HepG2 (cell line): ENCODE measurements around the gene AFAP1. TPM values are rescaled to one million over a fixed set of nuclear protein-coding genes. Genes with fewer than 3 reads are reported as not detected.

Experiments
- ATAC-seq: fragments of 200-7000 bp; cut with Tn5 transposase; 3 replicates; pipeline ENCODE4 v1.9.1; 2020; ENCODE audit warnings: mild to moderate bottlenecking, moderate library complexity
- BruUV-seq: library from RNA; stranded (reverse); fragments of 400-500 nt; replicated peaks from 2 replicates; lab custom pipeline; 2021; lab: Mats Ljungman, UMichigan
- CTCF ChIA-PET: fragments of 300-600 bp; formaldehyde crosslinking; extraction: SDS; loops from one replicate; lab custom pipeline; 2021; ENCODE audit warnings: low total read pairs, inconsistent platforms, low intra/inter-chr PET ratio; lab: Yijun Ruan, JAX
- POLR2A ChIA-PET: fragments of 350-600 bp; sonication (Branson Sonifier 250); formaldehyde crosslinking; loops from one replicate; lab custom pipeline; 2020; ENCODE audit warnings: antibody characterized with exemption, inconsistent platforms; lab: Yijun Ruan, JAX
- DNase-seq: peaks from one replicate; pipeline ENCODE4 v3.0.0-alpha.2; 2015; ENCODE audit warnings: low spot score
- FAIRE-seq: peaks from 3 replicates; lab custom pipeline; 2011; peaks lifted over from hg19 to GRCh38; lab: Jason Lieb, UNC
- H2AFZ ChIP-seq: one replicate; pipeline ENCODE4 v1.6.1; 2011; ENCODE audit warnings: low read length, inconsistent platforms
- H3K27ac ChIP-seq: fragments of 300-600 bp; 3 replicates; pipeline ENCODE4 v1.8.0; 2011; ENCODE audit warnings: mixed run types, mild to moderate bottlenecking, mixed read lengths, low read length, inconsistent platforms; ENCODE audit not compliant: insufficient read depth; ENCODE audit errors: extremely low read length
- H3K27me3 ChIP-seq, 2 experiments: fragments of 200-600 bp in 1 of 2; 2 replicates in 1 of 2; 3 replicates in 1 of 2; pipeline versions ENCODE4 v1.6.0 to v1.8.0; 2011; ENCODE audit warnings: low read length in 2 of 2, mild to moderate bottlenecking in 2 of 2, moderate library complexity in 2 of 2, inconsistent platforms in 1 of 2; ENCODE audit not compliant: insufficient read depth in 2 of 2, control insufficient read depth in 1 of 2
- H3K36me3 ChIP-seq, 2 experiments: fragments of 200-600 bp in 1 of 2; replicated peaks in 1 of 2; 2 replicates in 1 of 2; 3 replicates in 1 of 2; pipeline versions ENCODE4 v1.5.1 to v1.8.0; 2011; ENCODE audit warnings: low read length in 2 of 2, inconsistent platforms in 1 of 2; ENCODE audit not compliant: insufficient read depth in 2 of 2, control insufficient read depth in 1 of 2
- H3K4me1 ChIP-seq: 2 replicates; pipeline ENCODE4 v1.5.1; 2012; ENCODE audit warnings: low read length, inconsistent platforms; ENCODE audit not compliant: insufficient read depth
- H3K4me2 ChIP-seq: 2 replicates; pipeline ENCODE4 v1.6.0; 2011; ENCODE audit warnings: low read depth, low read length, inconsistent platforms
- H3K4me3 ChIP-seq, 3 experiments: fragments of 200-600 bp in 1 of 3; sonication (generic), shearing (Covaris generic) in 1 of 3; replicated peaks in 1 of 3; 2 replicates each; pipeline ENCODE4 v1.5.1; 2011 to 2016; ENCODE audit warnings: low read length in 3 of 3, inconsistent platforms in 2 of 3, low read depth in 2 of 3, mild to moderate bottlenecking in 2 of 3, control low read depth in 1 of 3, mixed read lengths in 1 of 3; ENCODE audit not compliant: insufficient read depth in 1 of 3
- H3K79me2 ChIP-seq: one replicate; pipeline ENCODE4 v1.6.1; 2011; ENCODE audit warnings: low read length, inconsistent platforms; ENCODE audit not compliant: insufficient read depth
- H3K9ac ChIP-seq: 2 replicates; pipeline ENCODE4 v1.6.0; 2011; ENCODE audit warnings: mild to moderate bottlenecking, low read depth, low read length, inconsistent platforms; ENCODE audit not compliant: insufficient read depth
- H3K9me3 ChIP-seq: 2 replicates; pipeline ENCODE4 v1.5.1; 2012; ENCODE audit warnings: mild to moderate bottlenecking, low read length
- H4K20me1 ChIP-seq: 2 replicates; pipeline ENCODE4 v1.6.0; 2011; ENCODE audit warnings: inconsistent platforms, mild to moderate bottlenecking, low read length, moderate library complexity; ENCODE audit not compliant: insufficient read depth
- NR2F2 ChIP-seq: IDR thresholded peaks from 2 replicates; pipeline ENCODE4 v1.6.1; 2012; ENCODE audit warnings: low read depth, inconsistent platforms, borderline replicate concordance
- ZFP62 ChIP-seq: sonication (generic); formaldehyde crosslinking; IDR thresholded peaks from 2 replicates; pipeline ENCODE4 v1.4.0; 2020; ENCODE audit warnings: missing genetic modification reagents
- ZSCAN30 ChIP-seq: sonication (generic); formaldehyde crosslinking; IDR thresholded peaks from 2 replicates; pipeline ENCODE4 v1.5.0; 2020; ENCODE audit warnings: mild to moderate bottlenecking, missing genetic modification reagents
- WGBS: methylation state at CpG from one replicate; pipeline ENCODE4 v1.1.6; 2017; ENCODE audit warnings: low lambda C conversion rate; 5-methylcytosine and 5-hydroxymethylcytosine counted together
- in situ Hi-C: cut with HindIII; loops from 2 replicates; pipeline ENCODE4 v1.10.0; 2017; ENCODE audit warnings: low pct_unique_long_range_greater_than_20kb; ENCODE audit not compliant: extremely low pct_ligation_motif_present
- intact Hi-C: fragments of 100-400 bp; cut with micrococcal nuclease; formaldehyde crosslinking; loops from one replicate; pipeline ENCODE4 v1.10.0; 2022; ENCODE audit not compliant: unreplicated experiment
- polyA plus RNA-seq, 8 experiments: library from polyadenylated mRNA; depleted of rRNA in 3 of 8; stranded (reverse) in 7 of 8; unstranded in 1 of 8; fragments of >200 nt; fragmentation: Illumina TruSeq in 4 of 8; extraction: Trizol in 4 of 8; gene quantifications; 2 replicates each; pipeline versions ENCODE4 v1.2.1 to v1.2.3, GENCODE V29; 2011 to 2016; ENCODE audit warnings: low read depth in 4 of 8, missing spikeins in 1 of 8, mixed read lengths in 1 of 8; ENCODE audit not compliant: insufficient read depth in 1 of 8
- total RNA-seq, 5 experiments: library from RNA; depleted of rRNA; stranded (reverse); fragments of >200 nt; fragmentation: Illumina TruSeq; extraction: Trizol; gene quantifications; 2 replicates each; pipeline ENCODE4 v1.2.3, GENCODE V29; 2016; ENCODE audit warnings: low read depth in 1 of 5
- TF ChIP-seq, protein P1 (sequence below): sonication (generic); formaldehyde crosslinking; IDR thresholded peaks from 2 replicates; pipeline ENCODE4 v1.5.0; 2020; ENCODE audit warnings: mild to moderate bottlenecking, low read depth, missing genetic modification reagents, borderline replicate concordance
- TF ChIP-seq, protein P2 (sequence below): sonication (generic); formaldehyde crosslinking; IDR thresholded peaks from 2 replicates; pipeline ENCODE4 v1.9.0; 2021; ENCODE audit warnings: mild to moderate bottlenecking, missing genetic modification reagents
- TF ChIP-seq, protein P3 (sequence below): sonication (generic); formaldehyde crosslinking; IDR thresholded peaks from 2 replicates; pipeline ENCODE4 v1.4.0; 2020; ENCODE audit warnings: mild to moderate bottlenecking, missing genetic modification reagents, borderline replicate concordance
- TF ChIP-seq, protein P4 (sequence below): sonication (generic); formaldehyde crosslinking; conservative IDR thresholded peaks from 2 replicates; pipeline ENCODE4 v1.4.0; 2020; ENCODE audit warnings: missing genetic modification reagents

Gene AFAP1
- total and polyA plus RNA-seq, 2 of the 13 experiments (the other 11 are each of a cell fraction or from before 2014, with no cell fraction given), result 2.5 TPM

DNA sequence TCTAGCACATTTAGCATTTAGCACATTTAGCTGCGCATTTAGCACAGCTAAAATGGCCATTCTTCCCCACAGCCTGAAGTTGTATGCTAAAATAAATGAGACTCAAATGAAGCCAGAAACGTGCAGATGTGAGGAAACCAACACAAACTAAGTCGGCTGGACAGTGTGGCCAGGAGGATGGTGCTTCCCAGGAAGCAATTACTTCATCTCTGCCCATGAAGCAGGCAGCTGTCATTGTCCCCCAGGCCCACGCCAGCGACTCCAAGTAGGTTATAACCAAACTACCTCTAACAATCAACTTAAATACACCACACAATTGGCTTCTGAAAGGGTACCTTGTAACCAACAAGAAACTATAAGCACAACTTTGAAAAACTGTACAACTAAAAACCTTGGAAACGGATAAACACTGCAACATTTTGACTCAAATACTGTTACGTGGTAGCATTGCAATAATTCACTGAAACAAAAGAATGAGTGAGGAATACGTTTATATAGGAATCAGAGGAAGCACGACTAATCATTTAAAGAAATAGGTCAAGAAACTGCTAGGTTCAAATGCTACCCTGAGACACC, 39.2 kb downstream of the AFAP1 start (continued):
- TF ChIP-seq, protein P1, sequence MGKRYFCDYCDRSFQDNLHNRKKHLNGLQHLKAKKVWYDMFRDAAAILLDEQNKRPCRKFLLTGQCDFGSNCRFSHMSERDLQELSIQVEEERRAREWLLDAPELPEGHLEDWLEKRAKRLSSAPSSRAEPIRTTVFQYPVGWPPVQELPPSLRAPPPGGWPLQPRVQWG (CRISPR knock-in tag), result no peak
- TF ChIP-seq, protein P2, sequence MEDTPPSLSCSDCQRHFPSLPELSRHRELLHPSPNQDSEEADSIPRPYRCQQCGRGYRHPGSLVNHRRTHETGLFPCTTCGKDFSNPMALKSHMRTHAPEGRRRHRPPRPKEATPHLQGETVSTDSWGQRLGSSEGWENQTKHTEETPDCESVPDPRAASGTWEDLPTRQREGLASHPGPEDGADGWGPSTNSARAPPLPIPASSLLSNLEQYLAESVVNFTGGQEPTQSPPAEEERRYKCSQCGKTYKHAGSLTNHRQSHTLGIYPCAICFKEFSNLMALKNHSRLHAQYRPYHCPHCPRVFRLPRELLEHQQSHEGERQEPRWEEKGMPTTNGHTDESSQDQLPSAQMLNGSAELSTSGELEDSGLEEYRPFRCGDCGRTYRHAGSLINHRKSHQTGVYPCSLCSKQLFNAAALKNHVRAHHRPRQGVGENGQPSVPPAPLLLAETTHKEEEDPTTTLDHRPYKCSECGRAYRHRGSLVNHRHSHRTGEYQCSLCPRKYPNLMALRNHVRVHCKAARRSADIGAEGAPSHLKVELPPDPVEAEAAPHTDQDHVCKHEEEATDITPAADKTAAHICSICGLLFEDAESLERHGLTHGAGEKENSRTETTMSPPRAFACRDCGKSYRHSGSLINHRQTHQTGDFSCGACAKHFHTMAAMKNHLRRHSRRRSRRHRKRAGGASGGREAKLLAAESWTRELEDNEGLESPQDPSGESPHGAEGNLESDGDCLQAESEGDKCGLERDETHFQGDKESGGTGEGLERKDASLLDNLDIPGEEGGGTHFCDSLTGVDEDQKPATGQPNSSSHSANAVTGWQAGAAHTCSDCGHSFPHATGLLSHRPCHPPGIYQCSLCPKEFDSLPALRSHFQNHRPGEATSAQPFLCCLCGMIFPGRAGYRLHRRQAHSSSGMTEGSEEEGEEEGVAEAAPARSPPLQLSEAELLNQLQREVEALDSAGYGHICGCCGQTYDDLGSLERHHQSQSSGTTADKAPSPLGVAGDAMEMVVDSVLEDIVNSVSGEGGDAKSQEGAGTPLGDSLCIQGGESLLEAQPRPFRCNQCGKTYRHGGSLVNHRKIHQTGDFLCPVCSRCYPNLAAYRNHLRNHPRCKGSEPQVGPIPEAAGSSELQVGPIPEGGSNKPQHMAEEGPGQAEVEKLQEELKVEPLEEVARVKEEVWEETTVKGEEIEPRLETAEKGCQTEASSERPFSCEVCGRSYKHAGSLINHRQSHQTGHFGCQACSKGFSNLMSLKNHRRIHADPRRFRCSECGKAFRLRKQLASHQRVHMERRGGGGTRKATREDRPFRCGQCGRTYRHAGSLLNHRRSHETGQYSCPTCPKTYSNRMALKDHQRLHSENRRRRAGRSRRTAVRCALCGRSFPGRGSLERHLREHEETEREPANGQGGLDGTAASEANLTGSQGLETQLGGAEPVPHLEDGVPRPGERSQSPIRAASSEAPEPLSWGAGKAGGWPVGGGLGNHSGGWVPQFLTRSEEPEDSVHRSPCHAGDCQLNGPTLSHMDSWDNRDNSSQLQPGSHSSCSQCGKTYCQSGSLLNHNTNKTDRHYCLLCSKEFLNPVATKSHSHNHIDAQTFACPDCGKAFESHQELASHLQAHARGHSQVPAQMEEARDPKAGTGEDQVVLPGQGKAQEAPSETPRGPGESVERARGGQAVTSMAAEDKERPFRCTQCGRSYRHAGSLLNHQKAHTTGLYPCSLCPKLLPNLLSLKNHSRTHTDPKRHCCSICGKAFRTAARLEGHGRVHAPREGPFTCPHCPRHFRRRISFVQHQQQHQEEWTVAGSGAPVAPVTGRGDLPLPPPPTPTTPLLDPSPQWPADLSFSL (CRISPR knock-in tag), result no peak

DNA sequence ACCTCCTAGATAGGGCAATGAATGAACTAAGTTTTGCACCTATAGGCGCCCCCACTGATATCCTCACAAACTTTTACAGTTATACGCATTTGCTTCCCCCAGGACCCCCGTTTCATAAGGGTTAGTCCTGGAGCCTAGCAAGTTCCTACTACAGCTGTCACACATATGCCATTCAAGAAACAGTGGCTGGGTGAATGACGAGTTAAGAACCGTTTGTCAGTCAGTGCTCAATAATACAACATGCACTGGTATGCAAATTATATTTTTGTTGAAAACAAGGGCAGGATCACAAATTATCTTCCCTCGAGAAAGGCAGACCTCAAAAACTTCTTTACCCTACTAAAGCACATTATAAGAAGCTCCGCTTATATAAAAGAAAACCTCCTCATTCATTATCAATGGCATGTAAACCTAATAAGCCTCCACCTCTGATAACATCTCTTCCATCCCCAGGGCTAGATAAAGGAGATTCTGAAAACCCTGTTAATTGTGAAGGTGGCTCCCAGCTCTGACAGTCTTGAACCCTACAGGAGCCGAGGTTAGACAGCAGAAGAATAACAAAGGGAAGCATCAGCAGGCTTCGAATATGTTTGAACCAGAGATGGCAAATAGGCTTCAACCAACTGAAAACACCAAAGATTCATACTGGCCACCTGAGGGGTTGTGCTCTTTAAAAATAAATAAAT, 40.3 kb downstream of the AFAP1 start:
- Histone ChIP-seq H3K36me3 (no peaks in the 10 kb centered on the region), H4K20me1 (no peaks in the 10 kb centered on the region), H2AFZ (no peak overlapping the region), H3K27me3 (no peaks in the 10 kb centered on the region), H3K79me2 (no peaks in the 10 kb centered on the region), H3K9ac (no peak overlapping the region), H3K27ac (no peak overlapping the region), H3K9me3 (no peaks in the 10 kb centered on the region), H3K4me3 (no peak overlapping the region), H3K4me2 (no peak overlapping the region), H3K4me1 (peaks cover 5% of the 10 kb centered on the region)
- DNase-seq, result no peak
- no peak for ATAC-seq
- in situ Hi-C loops (no loop called here), intact Hi-C loops (no loop called here)
- CTCF ChIA-PET, result no interaction called here
- BruUV-seq, result no TSS peak
- 82% methylated on average over 9 of the region's 9 CpGs for WGBS
- POLR2A ChIA-PET, result no interaction called here
- FAIRE-seq, result no peak
- TF ChIP-seq ZFP62, result no peak
- TF ChIP-seq NR2F2, result no peak
- TF ChIP-seq, protein P3, sequence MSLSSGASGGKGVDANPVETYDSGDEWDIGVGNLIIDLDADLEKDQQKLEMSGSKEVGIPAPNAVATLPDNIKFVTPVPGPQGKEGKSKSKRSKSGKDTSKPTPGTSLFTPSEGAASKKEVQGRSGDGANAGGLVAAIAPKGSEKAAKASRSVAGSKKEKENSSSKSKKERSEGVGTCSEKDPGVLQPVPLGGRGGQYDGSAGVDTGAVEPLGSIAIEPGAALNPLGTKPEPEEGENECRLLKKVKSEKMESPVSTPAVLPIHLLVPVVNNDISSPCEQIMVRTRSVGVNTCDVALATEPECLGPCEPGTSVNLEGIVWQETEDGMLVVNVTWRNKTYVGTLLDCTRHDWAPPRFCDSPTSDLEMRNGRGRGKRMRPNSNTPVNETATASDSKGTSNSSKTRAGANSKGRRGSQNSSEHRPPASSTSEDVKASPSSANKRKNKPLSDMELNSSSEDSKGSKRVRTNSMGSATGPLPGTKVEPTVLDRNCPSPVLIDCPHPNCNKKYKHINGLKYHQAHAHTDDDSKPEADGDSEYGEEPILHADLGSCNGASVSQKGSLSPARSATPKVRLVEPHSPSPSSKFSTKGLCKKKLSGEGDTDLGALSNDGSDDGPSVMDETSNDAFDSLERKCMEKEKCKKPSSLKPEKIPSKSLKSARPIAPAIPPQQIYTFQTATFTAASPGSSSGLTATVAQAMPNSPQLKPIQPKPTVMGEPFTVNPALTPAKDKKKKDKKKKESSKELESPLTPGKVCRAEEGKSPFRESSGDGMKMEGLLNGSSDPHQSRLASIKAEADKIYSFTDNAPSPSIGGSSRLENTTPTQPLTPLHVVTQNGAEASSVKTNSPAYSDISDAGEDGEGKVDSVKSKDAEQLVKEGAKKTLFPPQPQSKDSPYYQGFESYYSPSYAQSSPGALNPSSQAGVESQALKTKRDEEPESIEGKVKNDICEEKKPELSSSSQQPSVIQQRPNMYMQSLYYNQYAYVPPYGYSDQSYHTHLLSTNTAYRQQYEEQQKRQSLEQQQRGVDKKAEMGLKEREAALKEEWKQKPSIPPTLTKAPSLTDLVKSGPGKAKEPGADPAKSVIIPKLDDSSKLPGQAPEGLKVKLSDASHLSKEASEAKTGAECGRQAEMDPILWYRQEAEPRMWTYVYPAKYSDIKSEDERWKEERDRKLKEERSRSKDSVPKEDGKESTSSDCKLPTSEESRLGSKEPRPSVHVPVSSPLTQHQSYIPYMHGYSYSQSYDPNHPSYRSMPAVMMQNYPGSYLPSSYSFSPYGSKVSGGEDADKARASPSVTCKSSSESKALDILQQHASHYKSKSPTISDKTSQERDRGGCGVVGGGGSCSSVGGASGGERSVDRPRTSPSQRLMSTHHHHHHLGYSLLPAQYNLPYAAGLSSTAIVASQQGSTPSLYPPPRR (CRISPR knock-in tag), result no peak
- TF ChIP-seq, protein P4, sequence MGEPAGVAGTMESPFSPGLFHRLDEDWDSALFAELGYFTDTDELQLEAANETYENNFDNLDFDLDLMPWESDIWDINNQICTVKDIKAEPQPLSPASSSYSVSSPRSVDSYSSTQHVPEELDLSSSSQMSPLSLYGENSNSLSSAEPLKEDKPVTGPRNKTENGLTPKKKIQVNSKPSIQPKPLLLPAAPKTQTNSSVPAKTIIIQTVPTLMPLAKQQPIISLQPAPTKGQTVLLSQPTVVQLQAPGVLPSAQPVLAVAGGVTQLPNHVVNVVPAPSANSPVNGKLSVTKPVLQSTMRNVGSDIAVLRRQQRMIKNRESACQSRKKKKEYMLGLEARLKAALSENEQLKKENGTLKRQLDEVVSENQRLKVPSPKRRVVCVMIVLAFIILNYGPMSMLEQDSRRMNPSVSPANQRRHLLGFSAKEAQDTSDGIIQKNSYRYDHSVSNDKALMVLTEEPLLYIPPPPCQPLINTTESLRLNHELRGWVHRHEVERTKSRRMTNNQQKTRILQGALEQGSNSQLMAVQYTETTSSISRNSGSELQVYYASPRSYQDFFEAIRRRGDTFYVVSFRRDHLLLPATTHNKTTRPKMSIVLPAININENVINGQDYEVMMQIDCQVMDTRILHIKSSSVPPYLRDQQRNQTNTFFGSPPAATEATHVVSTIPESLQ, result no peak
- TF ChIP-seq ZSCAN30, result no peak
